GM12891 (cell line): Measurements from ENCODE around the gene PACS2.

Experiments
- DNase-seq: peaks from one replicate; pipeline ENCODE4 v3.0.0; 2011; ENCODE audit warnings: low spot score; ENCODE audit not compliant: insufficient read length
- FAIRE-seq: peaks from 2 replicates; lab custom pipeline; 2011; peaks lifted over from hg19 to GRCh38; lab: Jason Lieb, UNC
- PAX5 ChIP-seq: IDR thresholded peaks from 2 replicates; pipeline ENCODE4 v1.6.1; 2011; ENCODE audit warnings: low read length, moderate library complexity, mild to moderate bottlenecking; ENCODE audit not compliant: insufficient read depth, severe bottlenecking
- POLR2A ChIP-seq: IDR thresholded peaks from 2 replicates; pipeline ENCODE4 v1.6.1; 2011; ENCODE audit warnings: low read depth, low read length, control low read depth
- POLR2AphosphoS5 ChIP-seq: IDR thresholded peaks from 2 replicates; pipeline ENCODE4 v1.6.1; 2011; ENCODE audit warnings: low read depth, low read length, control low read depth
- POU2F2 ChIP-seq: IDR thresholded peaks from 2 replicates; pipeline ENCODE4 v1.6.1; 2011; ENCODE audit warnings: low read depth, mild to moderate bottlenecking, control low read depth, low read length, moderate library complexity
- SPI1 ChIP-seq: IDR thresholded peaks from 2 replicates; pipeline ENCODE4 v1.6.1; 2011; ENCODE audit warnings: low read depth, low read length, control low read depth
- TAF1 ChIP-seq: IDR thresholded peaks from 2 replicates; pipeline ENCODE4 v1.6.1; 2011; ENCODE audit warnings: low read depth, low read length, control low read depth

The PACS2 gene

GRCh38 chr14:105411985-105412770 is 97.6 kb downstream of the PACS2 start:
- FAIRE-seq: no peak
- no peak for DNase-seq
- TF ChIP-seq TAF1 (no peak), POU2F2 (no peak), PAX5 (no peak), SPI1 (no peak)

- FAIRE-seq (no peak), DNase-seq (no peak)
- no peak for TF ChIP-seq POLR2AphosphoS5
- TF ChIP-seq POU2F2: no peak
- no peak for TF ChIP-seq SPI1
- TF ChIP-seq POLR2A: no peak
- no peak for TF ChIP-seq PAX5
- TF ChIP-seq TAF1: no peak
These were observed 98.4 kb downstream of the PACS2 start for GRCh38 chr14:105412771-105413543.

GRCh38 chr14:105413544-105413886 is 99.0 kb downstream of the PACS2 start:
- TF ChIP-seq POLR2AphosphoS5: no peak
- TF ChIP-seq TAF1: no peak
- TF ChIP-seq POU2F2: no peak
- no peak for TF ChIP-seq PAX5
- TF ChIP-seq POLR2A: no peak
- no peak for TF ChIP-seq SPI1
- DNase-seq (no peak), FAIRE-seq (no peak)

- FAIRE-seq (peak; percentile 91), DNase-seq (peak; percentile 86)
- TF ChIP-seq POLR2A (no peak), PAX5 (no peak), POLR2AphosphoS5 (no peak), POU2F2 (no peak), SPI1 (no peak), TAF1 (no peak)
These were observed 100.2 kb downstream of the PACS2 start for GRCh38 chr14:105414456-105415371.

- TF ChIP-seq PAX5 (no peak), TAF1 (no peak), POU2F2 (no peak), SPI1 (no peak), POLR2AphosphoS5 (no peak), POLR2A (no peak)
- FAIRE-seq (no peak), DNase-seq (no peak)
These were observed 101.2 kb downstream of the PACS2 start for GRCh38 chr14:105415481-105416428.

- DNase-seq: no peak
- TF ChIP-seq POLR2AphosphoS5 (no peak), POLR2A (no peak), PAX5 (no peak), POU2F2 (no peak), SPI1 (no peak), TAF1 (no peak)
- no peak for FAIRE-seq
These were observed 102.1 kb downstream of the PACS2 start for GRCh38 chr14:105416671-105417070.

GRCh38 chr14:105417690-105418121 is 103.2 kb downstream of the PACS2 start:
- FAIRE-seq (no peak), DNase-seq (no peak)
- TF ChIP-seq POLR2A (no peak), PAX5 (no peak), POU2F2 (no peak), SPI1 (no peak), POLR2AphosphoS5 (no peak), TAF1 (no peak)
